ENCODE data around the gene OPN1MW. TPM values are rescaled to one million over a fixed set of nuclear protein-coding genes. Genes with fewer than 3 reads are reported as not detected.
"Not testable (repeated sequence)": the region's sequence is repeated elsewhere in the genome, so short reads cannot be mapped to it uniquely, and the experiment has no call there.

The OPN1MW gene
- total RNA-seq, 2 experiments from 2014 or later = not detected

DNA sequence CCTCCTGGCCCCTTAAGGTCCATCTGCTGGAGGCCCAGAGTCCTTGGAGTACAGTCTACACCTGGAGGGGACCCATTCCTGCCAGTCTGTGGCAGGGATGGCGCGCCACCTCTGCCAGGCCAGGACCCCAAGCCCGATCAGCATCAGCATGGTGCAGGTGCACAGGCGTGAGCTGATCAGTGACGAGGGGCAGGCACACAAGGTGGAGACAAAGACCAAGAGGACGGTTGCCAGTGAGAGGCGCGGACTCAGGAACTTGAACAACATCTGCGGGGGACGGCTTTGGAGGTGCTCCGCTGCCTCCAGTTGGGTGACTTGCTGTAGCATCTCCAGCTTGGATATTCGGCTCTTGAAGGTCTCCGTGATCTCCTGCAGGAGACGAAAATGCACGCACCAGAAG, 23.1 kb upstream of the OPN1MW start:
- POLR2A ChIA-PET; CTCF ChIA-PET; DNase-seq; H3K9me3 Mint-ChIP-seq; intact Hi-C loops (cut with micrococcal nuclease); H3K27me3 Mint-ChIP-seq; H3K27ac Mint-ChIP-seq; H3K4me1 Mint-ChIP-seq (ENCODE audit: low read depth); H3K36me3 Mint-ChIP-seq; H3K4me3 Mint-ChIP-seq: not testable (repeated sequence)

DNA sequence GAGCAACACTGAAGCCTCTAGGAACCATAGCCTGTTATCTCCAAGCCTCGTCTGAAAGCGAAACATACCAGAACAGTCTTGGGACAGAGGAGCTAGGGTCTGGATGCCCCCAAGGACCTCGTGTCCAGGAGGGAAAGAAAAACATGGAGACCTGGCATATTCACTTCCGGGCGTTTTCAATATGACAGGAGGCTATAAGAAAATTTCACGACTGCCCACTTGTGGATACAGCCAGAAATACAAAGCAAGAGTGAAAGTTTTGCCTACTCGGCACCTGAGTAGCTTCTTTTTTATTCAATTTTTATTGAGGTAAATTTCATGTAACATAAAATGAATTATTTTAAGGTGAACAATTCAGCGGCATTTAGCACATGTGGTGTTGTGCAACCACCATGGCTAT, 17.5 kb upstream of the OPN1MW start:
- H3K9me3 Mint-ChIP-seq; DNase-seq; H3K36me3 Mint-ChIP-seq; H3K4me3 Mint-ChIP-seq; CTCF ChIA-PET; H3K27me3 Mint-ChIP-seq; intact Hi-C loops (cut with micrococcal nuclease); H3K4me1 Mint-ChIP-seq (ENCODE audit: low read depth); H3K27ac Mint-ChIP-seq; POLR2A ChIA-PET: not testable (repeated sequence)

DNA sequence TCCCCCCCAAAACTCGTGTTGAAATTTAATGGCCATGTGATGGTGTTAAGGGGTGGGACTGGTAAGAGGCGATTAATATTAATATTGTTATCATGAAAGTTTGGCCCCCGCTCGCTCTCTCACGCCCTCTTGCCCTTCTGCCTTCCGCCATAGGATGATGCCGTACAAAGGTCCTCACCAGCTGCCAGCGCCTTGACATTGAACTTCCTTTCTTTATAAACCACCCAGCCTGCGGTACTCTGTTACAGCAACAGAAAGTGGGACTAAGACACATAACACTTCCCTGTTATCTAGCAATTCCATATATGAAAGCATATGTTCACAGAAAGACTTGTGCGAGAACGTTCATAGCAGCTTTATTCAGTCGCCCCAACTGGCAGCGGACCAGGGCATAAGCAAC, 14.0 kb upstream of the OPN1MW start:
- CTCF ChIA-PET; DNase-seq; POLR2A ChIA-PET; H3K4me1 Mint-ChIP-seq (ENCODE audit: low read depth); intact Hi-C loops (cut with micrococcal nuclease); H3K27me3 Mint-ChIP-seq; H3K4me3 Mint-ChIP-seq; H3K27ac Mint-ChIP-seq; H3K9me3 Mint-ChIP-seq; H3K36me3 Mint-ChIP-seq: not testable (repeated sequence)

DNA sequence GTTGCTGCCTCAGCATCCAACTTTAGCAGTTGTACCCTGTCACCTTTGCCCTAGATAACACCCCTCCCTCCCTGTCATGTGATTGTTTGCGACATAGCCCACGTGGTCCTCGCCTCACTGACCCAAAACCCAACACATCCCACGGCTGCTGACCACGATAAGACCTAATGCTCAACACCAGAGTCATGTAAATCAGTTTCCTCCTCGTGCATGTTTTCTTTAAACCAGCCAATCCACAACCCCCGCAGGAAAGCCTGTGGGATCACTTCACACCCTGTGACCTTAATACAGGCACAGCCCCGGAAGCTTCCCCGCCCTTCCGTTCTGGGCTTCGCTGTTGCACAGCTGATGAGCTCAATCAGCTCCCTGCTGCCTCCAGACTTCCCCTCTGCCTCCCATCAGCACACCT, 9.9 kb upstream of the OPN1MW start:
- intact Hi-C loops (cut with micrococcal nuclease); POLR2A ChIA-PET; H3K9me3 Mint-ChIP-seq; H3K27ac Mint-ChIP-seq; DNase-seq; H3K4me1 Mint-ChIP-seq (ENCODE audit: low read depth); H3K36me3 Mint-ChIP-seq; CTCF ChIA-PET; H3K27me3 Mint-ChIP-seq; H3K4me3 Mint-ChIP-seq: not testable (repeated sequence)

DNA sequence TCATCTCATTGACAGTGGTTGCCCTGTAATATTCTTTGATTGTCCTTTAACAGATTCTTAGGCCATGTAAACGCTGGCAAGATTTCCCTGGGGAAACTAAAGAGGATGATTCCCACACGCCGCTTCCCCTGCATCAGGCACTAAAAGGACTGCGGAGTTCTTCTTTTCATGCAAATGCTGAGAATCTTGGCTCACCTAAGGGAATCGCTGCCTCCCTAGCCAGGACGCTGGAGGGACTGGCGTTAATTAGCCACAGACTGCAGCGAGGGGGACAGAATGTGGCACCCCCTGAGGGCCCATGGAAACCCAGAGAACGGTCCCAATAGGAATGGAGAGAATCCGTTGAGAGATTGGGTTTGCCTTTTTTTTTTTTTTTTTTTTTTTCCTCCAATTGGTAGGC, 8.0 kb upstream of the OPN1MW start:
- H3K4me1 Mint-ChIP-seq (ENCODE audit: low read depth); CTCF ChIA-PET; H3K9me3 Mint-ChIP-seq; DNase-seq; POLR2A ChIA-PET; intact Hi-C loops (cut with micrococcal nuclease); H3K27ac Mint-ChIP-seq; H3K4me3 Mint-ChIP-seq; H3K27me3 Mint-ChIP-seq; H3K36me3 Mint-ChIP-seq: not testable (repeated sequence)

DNA sequence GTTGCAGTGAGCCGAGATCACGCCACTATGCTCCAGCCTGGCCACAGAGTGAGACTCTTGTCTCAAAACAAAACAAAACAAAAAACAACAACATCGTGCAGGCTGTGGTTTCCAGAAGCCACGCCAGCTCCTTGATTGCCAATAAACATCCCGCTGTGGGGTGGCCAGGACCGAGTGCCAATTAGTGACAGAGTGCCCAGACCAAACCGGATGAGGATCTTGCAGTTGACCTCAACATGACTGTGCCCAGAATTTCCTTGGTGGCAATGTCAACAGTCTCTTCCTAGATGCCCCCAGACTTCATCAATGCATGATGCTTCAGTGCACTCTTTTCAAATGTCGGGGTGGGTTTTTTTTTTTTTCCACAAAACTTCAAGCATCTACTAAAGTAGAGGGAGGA, 1.4 kb downstream of the OPN1MW start:
- intact Hi-C loops (cut with micrococcal nuclease); H3K27me3 Mint-ChIP-seq; H3K36me3 Mint-ChIP-seq; CTCF ChIA-PET; H3K27ac Mint-ChIP-seq; H3K4me3 Mint-ChIP-seq; H3K9me3 Mint-ChIP-seq; POLR2A ChIA-PET; H3K4me1 Mint-ChIP-seq (ENCODE audit: low read depth); DNase-seq: not testable (repeated sequence)

DNA sequence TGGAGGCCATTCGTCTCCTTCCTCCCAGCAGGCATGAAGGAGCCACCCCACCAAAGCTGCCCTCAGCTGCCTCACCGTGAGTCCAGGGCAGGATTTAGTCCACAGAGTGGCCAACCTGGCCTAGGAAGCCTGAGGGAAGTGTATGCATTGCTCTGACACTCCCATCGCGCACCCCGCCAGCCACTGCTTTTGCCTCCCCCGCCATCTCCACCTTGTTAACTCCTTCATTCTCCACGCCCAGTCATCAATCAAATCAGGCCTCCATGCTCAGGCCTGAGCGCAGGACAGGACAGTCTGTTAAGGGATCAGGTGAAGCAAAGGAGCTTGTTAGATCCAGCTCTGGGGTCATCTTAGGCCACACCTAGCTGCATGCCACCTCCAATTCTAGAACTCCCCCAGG, 10.4 kb downstream of the OPN1MW start:
- intact Hi-C loops (cut with micrococcal nuclease); DNase-seq; H3K27ac Mint-ChIP-seq; POLR2A ChIA-PET; H3K27me3 Mint-ChIP-seq; CTCF ChIA-PET; H3K9me3 Mint-ChIP-seq; H3K4me3 Mint-ChIP-seq; H3K4me1 Mint-ChIP-seq (ENCODE audit: low read depth); H3K36me3 Mint-ChIP-seq: not testable (repeated sequence)

DNA sequence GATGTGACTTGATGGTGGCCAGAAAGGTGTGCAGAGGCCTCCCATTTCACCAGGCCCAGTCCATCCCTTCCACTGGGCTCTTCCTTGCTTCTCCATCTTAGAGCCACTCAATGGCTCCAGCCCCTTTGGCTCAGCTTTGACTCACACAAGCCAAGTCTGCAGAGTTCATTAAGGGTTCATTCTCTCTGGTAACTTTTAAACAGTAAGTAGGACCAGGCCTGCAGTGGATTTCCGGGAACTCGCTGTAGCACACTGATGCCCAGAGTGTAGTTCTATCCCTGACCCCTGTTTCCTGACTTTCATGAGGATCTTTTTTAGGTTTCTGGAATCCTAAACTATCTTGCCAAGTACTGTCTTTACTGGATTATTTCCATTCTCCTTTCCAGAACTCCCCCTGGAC, 11.9 kb downstream of the OPN1MW start:
- CTCF ChIA-PET; DNase-seq; H3K9me3 Mint-ChIP-seq; H3K36me3 Mint-ChIP-seq; POLR2A ChIA-PET; H3K27me3 Mint-ChIP-seq; H3K4me1 Mint-ChIP-seq (ENCODE audit: low read depth); H3K4me3 Mint-ChIP-seq; H3K27ac Mint-ChIP-seq; intact Hi-C loops (cut with micrococcal nuclease): not testable (repeated sequence)

DNA sequence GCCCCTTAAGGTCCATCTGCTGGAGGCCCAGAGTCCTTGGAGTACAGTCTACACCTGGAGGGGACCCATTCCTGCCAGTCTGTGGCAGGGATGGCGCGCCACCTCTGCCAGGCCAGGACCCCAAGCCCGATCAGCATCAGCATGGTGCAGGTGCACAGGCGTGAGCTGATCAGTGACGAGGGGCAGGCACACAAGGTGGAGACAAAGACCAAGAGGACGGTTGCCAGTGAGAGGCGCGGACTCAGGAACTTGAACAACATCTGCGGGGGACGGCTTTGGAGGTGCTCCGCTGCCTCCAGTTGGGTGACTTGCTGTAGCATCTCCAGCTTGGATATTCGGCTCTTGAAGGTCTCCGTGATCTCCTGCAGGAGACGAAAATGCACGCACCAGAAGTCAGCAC, 14.1 kb downstream of the OPN1MW start:
- CTCF ChIA-PET; H3K4me3 Mint-ChIP-seq; H3K27ac Mint-ChIP-seq; DNase-seq; POLR2A ChIA-PET; H3K36me3 Mint-ChIP-seq; H3K4me1 Mint-ChIP-seq (ENCODE audit: low read depth); intact Hi-C loops (cut with micrococcal nuclease); H3K27me3 Mint-ChIP-seq; H3K9me3 Mint-ChIP-seq: not testable (repeated sequence)

DNA sequence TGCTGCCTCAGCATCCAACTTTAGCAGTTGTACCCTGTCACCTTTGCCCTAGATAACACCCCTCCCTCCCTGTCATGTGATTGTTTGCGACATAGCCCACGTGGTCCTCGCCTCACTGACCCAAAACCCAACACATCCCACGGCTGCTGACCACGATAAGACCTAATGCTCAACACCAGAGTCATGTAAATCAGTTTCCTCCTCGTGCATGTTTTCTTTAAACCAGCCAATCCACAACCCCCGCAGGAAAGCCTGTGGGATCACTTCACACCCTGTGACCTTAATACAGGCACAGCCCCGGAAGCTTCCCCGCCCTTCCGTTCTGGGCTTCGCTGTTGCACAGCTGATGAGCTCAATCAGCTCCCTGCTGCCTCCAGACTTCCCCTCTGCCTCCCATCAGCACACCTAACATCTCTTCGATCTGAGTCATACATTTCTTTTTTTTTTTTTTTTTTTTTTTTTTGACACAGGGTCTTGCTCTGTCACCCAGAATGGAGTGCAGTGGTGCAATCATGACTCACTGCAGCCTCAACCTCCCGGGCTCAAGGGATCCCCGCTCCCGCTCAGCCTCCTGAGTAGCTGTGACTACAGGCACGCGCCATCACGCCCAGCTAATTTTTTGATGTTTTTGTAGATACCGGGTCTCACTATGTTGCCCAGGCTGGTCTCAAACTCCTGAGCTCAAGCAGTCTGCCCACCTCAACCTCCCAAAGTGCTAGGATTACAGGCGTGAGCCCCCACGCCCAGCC, 27.4 kb downstream of the OPN1MW start:
- POLR2A ChIA-PET; H3K4me3 Mint-ChIP-seq; H3K27ac Mint-ChIP-seq; DNase-seq; H3K27me3 Mint-ChIP-seq; H3K9me3 Mint-ChIP-seq; H3K36me3 Mint-ChIP-seq; H3K4me1 Mint-ChIP-seq (ENCODE audit: low read depth); CTCF ChIA-PET; intact Hi-C loops (cut with micrococcal nuclease): not testable (repeated sequence)

DNA sequence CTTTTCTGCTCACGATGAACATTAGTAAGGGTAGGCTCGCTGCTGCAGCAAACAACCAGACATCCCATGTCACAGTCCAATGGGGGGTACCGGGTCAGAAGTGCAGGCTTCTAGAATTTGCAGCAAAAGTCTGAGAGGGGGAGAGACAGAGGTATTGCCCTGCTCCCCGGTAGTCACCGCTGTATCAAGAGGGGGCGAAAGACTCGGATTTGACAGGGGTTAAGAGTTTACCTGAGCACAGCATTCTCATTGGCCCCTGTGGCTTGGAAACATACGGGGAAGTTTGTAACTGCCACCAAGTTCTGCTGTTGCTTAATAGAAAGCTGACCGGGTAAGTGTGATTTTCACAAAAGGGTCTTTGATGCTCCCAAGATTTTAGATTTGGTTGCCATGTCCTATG, 28.7 kb downstream of the OPN1MW start:
- H3K36me3 Mint-ChIP-seq; DNase-seq; H3K27me3 Mint-ChIP-seq; H3K4me3 Mint-ChIP-seq; intact Hi-C loops (cut with micrococcal nuclease); H3K4me1 Mint-ChIP-seq (ENCODE audit: low read depth); H3K27ac Mint-ChIP-seq; CTCF ChIA-PET; POLR2A ChIA-PET; H3K9me3 Mint-ChIP-seq: not testable (repeated sequence)

DNA sequence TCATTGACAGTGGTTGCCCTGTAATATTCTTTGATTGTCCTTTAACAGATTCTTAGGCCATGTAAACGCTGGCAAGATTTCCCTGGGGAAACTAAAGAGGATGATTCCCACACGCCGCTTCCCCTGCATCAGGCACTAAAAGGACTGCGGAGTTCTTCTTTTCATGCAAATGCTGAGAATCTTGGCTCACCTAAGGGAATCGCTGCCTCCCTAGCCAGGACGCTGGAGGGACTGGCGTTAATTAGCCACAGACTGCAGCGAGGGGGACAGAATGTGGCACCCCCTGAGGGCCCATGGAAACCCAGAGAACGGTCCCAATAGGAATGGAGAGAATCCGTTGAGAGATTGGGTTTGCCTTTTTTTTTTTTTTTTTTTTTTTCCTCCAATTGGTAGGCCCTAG, 29.1 kb downstream of the OPN1MW start:
- POLR2A ChIA-PET; H3K9me3 Mint-ChIP-seq; DNase-seq; H3K4me3 Mint-ChIP-seq; H3K4me1 Mint-ChIP-seq (ENCODE audit: low read depth); intact Hi-C loops (cut with micrococcal nuclease); H3K27me3 Mint-ChIP-seq; CTCF ChIA-PET; H3K27ac Mint-ChIP-seq; H3K36me3 Mint-ChIP-seq: not testable (repeated sequence)

DNA sequence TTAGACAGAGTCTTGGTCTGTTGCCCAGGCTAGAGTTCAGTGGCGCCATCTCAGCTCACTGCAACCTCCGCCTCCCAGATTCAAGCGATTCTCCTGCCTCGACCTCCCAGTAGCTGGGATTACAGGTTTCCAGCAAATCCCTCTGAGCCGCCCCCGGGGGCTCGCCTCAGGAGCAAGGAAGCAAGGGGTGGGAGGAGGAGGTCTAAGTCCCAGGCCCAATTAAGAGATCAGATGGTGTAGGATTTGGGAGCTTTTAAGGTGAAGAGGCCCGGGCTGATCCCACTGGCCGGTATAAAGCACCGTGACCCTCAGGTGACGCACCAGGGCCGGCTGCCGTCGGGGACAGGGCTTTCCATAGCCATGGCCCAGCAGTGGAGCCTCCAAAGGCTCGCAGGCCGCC, 37.1 kb downstream of the OPN1MW start, which contains the start of gene OPN1MW2:
Gene OPN1MW2 (plus strand): TSS at position 301 of the 400 bp plus-strand sequence. CDS start 60 bp downstream, at position 361.
- H3K36me3 Mint-ChIP-seq; DNase-seq; H3K4me1 Mint-ChIP-seq (ENCODE audit: low read depth); H3K9me3 Mint-ChIP-seq; intact Hi-C loops (cut with micrococcal nuclease); CTCF ChIA-PET; POLR2A ChIA-PET; H3K4me3 Mint-ChIP-seq; H3K27me3 Mint-ChIP-seq; H3K27ac Mint-ChIP-seq: not testable (repeated sequence)
